Neural progenitor cell (in vitro differentiated cells): ENCODE data around the gene JAM2.

Source experiments
- EZH2phosphoT487 ChIP-seq: fragments of 200-600 bp; sonication (generic); IDR thresholded peaks from 2 replicates; pipeline ENCODE4 v1.6.1; 2017; ENCODE audit warnings: antibody characterized with exemption
- TF ChIP-seq, protein P1 (sequence below): fragments of 200-600 bp; sonication (generic); IDR thresholded peaks from 2 replicates; pipeline ENCODE4 v1.5.1; 2017; ENCODE audit warnings: antibody characterized with exemption, mild to moderate bottlenecking

DNA sequence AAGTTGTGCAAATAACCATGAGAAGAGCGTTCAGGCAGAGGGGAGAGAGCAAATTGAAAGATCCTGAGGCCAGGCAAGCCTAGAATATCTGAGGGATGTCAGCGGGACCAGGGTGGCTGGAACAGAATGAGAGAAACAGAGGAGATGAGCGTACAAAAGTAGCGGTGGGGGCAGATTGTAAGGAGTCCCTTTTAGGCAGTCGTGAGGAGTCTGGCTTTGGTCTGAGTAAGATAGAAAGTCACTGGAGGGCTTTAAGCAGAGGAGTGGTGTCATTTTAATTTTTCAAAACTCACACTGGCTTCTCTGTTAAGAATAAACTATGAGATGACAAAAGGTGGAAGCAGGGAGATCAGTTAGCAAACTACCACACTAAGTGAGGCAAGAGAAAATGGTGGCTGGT is 71.5 kb downstream of the JAM2 start:
- TF ChIP-seq, protein P1, sequence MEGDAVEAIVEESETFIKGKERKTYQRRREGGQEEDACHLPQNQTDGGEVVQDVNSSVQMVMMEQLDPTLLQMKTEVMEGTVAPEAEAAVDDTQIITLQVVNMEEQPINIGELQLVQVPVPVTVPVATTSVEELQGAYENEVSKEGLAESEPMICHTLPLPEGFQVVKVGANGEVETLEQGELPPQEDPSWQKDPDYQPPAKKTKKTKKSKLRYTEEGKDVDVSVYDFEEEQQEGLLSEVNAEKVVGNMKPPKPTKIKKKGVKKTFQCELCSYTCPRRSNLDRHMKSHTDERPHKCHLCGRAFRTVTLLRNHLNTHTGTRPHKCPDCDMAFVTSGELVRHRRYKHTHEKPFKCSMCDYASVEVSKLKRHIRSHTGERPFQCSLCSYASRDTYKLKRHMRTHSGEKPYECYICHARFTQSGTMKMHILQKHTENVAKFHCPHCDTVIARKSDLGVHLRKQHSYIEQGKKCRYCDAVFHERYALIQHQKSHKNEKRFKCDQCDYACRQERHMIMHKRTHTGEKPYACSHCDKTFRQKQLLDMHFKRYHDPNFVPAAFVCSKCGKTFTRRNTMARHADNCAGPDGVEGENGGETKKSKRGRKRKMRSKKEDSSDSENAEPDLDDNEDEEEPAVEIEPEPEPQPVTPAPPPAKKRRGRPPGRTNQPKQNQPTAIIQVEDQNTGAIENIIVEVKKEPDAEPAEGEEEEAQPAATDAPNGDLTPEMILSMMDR, result no peak
- TF ChIP-seq EZH2phosphoT487, result no peak
